Activated CD4-positive, alpha-beta T cell treated with anti-CD3 and anti-CD28 coated beads, Interleukin-2, amount 50 U/mL, for 4 hours (primary cell): ENCODE data around the gene RAB38.

ENCODE experiments used
- DNase-seq, 2 experiments: peaks; one replicate each; pipeline ENCODE4 v3.0.0-alpha.2; 2020

Gene RAB38

GRCh38 chr11:88101881-88102597 is 73.2 kb downstream of the RAB38 start:
- no peak for DNase-seq

GRCh38 chr11:88100151-88100550 is 75.1 kb downstream of the RAB38 start:
- no peak for DNase-seq

GRCh38 chr11:88098289-88098688 is 77.0 kb downstream of the RAB38 start:
- no peak for DNase-seq

GRCh38 chr11:88089134-88089533 is 86.1 kb downstream of the RAB38 start:
- no peak for DNase-seq

- DNase-seq: no peak
These were observed 87.9 kb downstream of the RAB38 start for GRCh38 chr11:88087337-88087736.

GRCh38 chr11:88086297-88086696 is 88.9 kb downstream of the RAB38 start:
- no peak for DNase-seq

- no peak for DNase-seq
These were observed 104.8 kb downstream of the RAB38 start for GRCh38 chr11:88070437-88070836.

- DNase-seq: no peak
These were observed 106.2 kb downstream of the RAB38 start for GRCh38 chr11:88068848-88069554.

GRCh38 chr11:88066090-88066489 is 109.2 kb downstream of the RAB38 start:
- no peak for DNase-seq

GRCh38 chr11:88064097-88064705 is 111.0 kb downstream of the RAB38 start:
- DNase-seq: no peak
